Effector memory CD8-positive, alpha-beta T cell (primary cell): ENCODE results near the gene ANKRD18B.
"Not testable (repeated sequence)": the region's sequence is repeated elsewhere in the genome, so short reads cannot be mapped to it uniquely, and the experiment has no call there.

Experiments
- ATAC-seq: fragments of 150-1000 bp; cut with Tn5 transposase; replicated peaks from 2 replicates; pipeline ENCODE4 v1.10.0; 2021; ENCODE audit warnings: mild to moderate bottlenecking, moderate library complexity
- DNase-seq, 3 experiments: peaks; one replicate each; pipeline ENCODE4 v3.0.0; 2021
- H3K27ac Mint-ChIP-seq, 2 donors: one replicate each; pipeline ENCODE4 v1.8.0; 2022; ENCODE audit warnings: mild to moderate bottlenecking in 2 of 2, mixed read lengths in 2 of 2, moderate library complexity in 2 of 2
- H3K27me3 Mint-ChIP-seq, 2 donors: one replicate each; pipeline ENCODE4 v1.8.0; 2022; ENCODE audit warnings: mixed read lengths in 2 of 2
- H3K36me3 Mint-ChIP-seq: one replicate; pipeline ENCODE4 v1.8.0; 2022; ENCODE audit warnings: mild to moderate bottlenecking, moderate library complexity, mixed read lengths; ENCODE audit not compliant: insufficient read depth
- H3K4me1 Mint-ChIP-seq, 2 donors: one replicate each; pipeline ENCODE4 v1.8.0; 2022; ENCODE audit warnings: low read depth in 2 of 2, mixed read lengths in 2 of 2
- H3K4me3 Mint-ChIP-seq, 2 donors: one replicate each; pipeline ENCODE4 v1.8.0; 2022; ENCODE audit warnings: mild to moderate bottlenecking in 2 of 2, mixed read lengths in 2 of 2, moderate library complexity in 2 of 2
- H3K9me3 Mint-ChIP-seq, 2 donors: one replicate each; pipeline ENCODE4 v1.8.0; 2022; ENCODE audit warnings: mixed read lengths in 2 of 2

The ANKRD18B gene

DNA sequence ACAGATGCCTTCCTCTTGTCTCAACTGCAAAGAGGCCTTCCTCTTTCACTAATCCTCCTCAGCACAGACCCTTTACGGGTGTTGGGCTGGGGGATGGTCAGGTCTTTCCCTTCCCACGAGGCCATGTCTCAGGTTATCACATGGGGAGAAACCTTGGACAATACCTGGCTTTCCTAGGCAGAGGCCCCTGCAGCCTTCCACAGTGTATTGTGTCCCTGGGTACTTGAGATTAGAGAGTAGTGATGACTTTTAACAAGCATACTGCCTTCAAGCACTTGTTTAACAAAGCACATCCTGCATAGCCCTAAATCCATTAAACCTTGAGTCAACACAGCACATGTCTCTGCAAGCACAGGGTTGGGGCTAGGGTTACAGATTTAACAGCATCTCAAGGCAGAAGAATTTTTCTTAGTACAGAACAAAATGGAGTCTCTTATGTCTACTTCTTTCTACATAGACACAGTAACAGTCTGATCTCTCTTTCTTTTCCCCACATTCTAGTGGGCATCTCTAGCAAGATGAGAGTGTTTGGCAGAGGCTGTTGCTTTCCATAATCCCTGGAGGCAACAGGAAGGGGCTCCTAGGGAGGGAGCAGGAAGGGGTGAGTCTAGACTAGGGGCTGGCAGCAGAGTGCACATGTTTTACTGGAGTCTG is 8.6 kb upstream of the ANKRD18B start:
- peaks cover 15 to 16% of the 10 kb centered on the region in 2 donors for H3K27me3 Mint-ChIP-seq
- not testable (repeated sequence) for H3K27ac Mint-ChIP-seq, DNase-seq, ATAC-seq, H3K36me3 Mint-ChIP-seq, H3K4me3 Mint-ChIP-seq, H3K9me3 Mint-ChIP-seq, H3K4me1 Mint-ChIP-seq

DNA sequence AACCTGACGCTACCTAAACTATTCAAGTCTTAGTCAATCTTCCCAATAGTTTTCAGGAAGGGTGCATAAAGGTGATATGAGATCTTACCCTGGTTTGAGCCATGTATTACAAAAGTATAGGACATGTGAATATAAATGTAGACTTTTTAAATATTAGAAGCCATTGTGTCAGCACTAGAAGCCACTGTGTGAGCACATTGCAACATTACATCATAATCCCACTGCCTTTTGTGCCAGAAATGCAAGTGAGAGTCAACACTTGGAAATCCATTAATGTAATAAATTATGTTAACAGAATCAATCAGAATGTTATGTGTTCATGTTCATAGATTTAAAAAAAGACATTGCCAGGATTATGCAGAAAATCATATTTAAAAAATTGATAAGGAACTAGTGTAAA is 7.7 kb upstream of the ANKRD18B start:
- not testable (repeated sequence) for DNase-seq, ATAC-seq, H3K4me3 Mint-ChIP-seq, H3K36me3 Mint-ChIP-seq, H3K27ac Mint-ChIP-seq, H3K9me3 Mint-ChIP-seq, H3K4me1 Mint-ChIP-seq
- H3K27me3 Mint-ChIP-seq: peaks cover 14 to 17% of the 10 kb centered on the region in 2 donors

DNA sequence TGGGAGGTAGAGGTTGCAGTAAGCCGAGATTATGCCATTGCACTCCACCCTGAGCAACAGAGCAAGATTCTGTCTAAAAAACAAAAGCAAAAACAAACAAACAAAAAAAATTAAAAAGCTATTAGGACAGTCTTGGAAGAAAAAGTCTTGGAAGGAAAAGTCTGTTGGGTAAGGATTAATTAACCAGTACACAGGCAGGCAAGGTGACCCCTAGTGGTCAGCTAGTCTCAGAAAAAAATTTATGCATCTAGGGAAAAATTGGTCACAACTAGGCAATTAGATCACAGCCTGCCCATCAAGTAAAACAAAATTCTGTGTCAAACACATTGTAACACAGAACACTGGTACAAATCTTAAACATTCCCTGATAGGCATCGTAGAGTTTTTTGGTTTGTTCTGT is 6.7 kb upstream of the ANKRD18B start:
- Mint-ChIP-seq H3K36me3 (no peaks in the 10 kb centered on the region), H3K27me3 (peaks cover 23 to 26% of the 10 kb centered on the region in 2 donors), H3K27ac (no peak overlapping the region), H3K4me3 (no peak overlapping the region), H3K4me1 (no peaks in the 10 kb centered on the region), H3K9me3 (no peaks in the 10 kb centered on the region)
- DNase-seq (no peak), ATAC-seq (no peak)

DNA sequence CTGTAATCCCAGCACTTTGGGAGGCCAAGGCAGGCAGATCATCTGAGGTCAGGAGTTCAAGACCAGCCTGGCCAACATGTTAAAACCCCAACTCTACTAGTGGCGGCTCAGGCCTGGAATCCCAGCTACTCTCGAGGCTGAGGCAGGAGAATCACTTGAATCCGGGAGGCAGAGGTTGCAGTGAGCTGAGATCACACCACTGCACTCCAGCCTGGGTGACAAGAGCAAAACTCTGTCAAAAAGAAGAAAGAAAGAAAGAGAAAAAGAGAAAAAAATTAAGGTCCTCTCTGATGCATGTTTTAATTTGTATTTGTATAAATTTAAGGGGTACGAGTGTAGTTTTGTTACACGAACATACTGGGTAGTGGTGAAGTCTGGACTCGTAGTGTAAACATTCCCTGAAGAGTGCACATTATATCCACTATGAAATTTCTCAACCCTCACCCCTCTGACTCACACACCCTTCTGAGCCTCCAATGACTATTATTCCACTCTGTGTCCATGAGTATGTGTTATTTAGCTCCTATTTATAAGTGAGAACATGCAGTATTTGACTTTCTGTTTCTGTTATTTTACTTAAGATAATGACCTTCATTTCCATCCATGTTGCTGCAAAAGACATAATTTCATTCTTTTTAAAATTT is 6.0 kb upstream of the ANKRD18B start:
- H3K36me3 Mint-ChIP-seq, H3K9me3 Mint-ChIP-seq, DNase-seq, H3K27ac Mint-ChIP-seq, H3K4me1 Mint-ChIP-seq, H3K4me3 Mint-ChIP-seq, ATAC-seq: not testable (repeated sequence)
- peaks cover 30 to 33% of the 10 kb centered on the region in 2 donors for H3K27me3 Mint-ChIP-seq

DNA sequence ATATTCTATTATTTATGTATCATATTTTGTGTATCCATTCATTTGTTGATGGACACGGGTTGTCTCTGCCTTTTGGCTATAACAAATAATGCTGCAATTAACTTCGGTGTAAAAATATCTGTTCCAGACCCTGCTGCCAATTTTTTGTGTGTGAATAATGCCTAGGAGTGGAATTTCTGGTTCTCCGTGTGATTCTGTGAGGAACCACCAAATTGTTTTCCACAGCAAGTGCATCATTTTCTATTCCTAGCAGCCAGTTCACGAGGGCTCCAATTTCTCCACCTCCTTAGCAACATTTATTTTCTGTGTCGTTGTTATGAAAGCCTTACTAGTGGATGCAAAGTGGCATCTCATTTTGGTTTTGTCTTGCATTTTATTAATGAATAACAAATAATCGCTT is 2.2 kb upstream of the ANKRD18B start:
- peaks cover 55 to 57% of the 10 kb centered on the region in 2 donors for H3K27me3 Mint-ChIP-seq
- H3K27ac Mint-ChIP-seq, H3K36me3 Mint-ChIP-seq, H3K4me3 Mint-ChIP-seq, DNase-seq, H3K4me1 Mint-ChIP-seq, H3K9me3 Mint-ChIP-seq, ATAC-seq: not testable (repeated sequence)

DNA sequence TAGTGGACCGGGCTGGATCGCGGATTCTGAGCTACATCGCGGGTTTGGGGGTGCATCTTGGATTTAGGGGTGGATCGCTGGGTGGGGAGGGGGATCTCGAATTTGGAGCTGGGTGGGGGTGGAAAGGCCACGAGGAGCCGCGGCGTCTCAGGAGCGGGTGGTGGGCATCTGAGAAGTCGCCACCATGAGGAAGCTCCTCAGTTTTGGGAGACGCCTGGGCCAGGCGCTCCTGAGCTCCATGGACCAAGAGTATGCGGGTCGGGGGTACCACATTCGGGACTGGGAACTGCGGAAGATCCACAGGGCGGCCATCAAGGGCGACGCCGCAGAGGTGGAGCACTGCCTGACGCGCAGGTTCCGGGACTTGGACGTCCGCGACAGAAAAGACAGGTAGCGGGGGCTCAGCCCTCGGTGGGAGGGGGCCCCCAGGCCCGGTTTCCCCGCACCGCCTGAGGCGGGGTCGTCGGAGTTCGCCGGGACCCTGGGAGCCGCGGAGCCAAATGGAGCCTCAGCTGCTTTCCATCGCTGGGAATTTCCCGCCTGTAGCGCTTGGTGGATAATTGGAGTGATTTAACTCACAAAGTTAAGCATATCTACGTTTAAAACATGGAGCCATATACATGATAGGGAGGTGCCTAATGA is 376 bp downstream of the ANKRD18B start:
- Mint-ChIP-seq H3K27ac (no peak overlapping the region), H3K4me3 (peak overlapping the region; percentile 79 to 80), H3K27me3 (peaks cover 70 to 76% of the 10 kb centered on the region in 2 donors), H3K36me3 (no peaks in the 10 kb centered on the region), H3K9me3 (no peaks in the 10 kb centered on the region), H3K4me1 (peaks cover 4 to 10% of the 10 kb centered on the region in 2 donors)
- ATAC-seq (peak; percentile 31), DNase-seq (no peak)

DNA sequence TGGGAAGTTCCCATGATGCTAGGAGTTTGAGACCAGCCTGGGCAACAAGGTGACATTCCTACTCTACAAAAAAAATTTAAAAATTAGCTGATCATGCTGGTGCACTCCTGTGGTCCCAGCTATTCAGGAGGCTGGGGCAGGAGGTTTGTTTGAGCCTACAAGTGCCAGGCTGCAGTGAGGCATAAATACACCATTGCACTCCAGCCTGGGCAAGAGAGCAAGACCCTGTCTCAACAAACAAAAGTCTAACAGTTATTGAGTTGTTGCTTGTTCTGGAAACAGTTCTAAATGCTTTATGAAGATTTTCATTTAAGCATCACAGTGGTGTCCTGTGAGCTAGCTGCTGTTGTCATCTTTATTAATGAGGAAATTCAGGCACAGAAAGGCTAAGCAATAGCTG is 4.0 kb downstream of the ANKRD18B start:
- not testable (repeated sequence) for ATAC-seq, DNase-seq, H3K36me3 Mint-ChIP-seq, H3K4me1 Mint-ChIP-seq, H3K4me3 Mint-ChIP-seq, H3K27ac Mint-ChIP-seq, H3K9me3 Mint-ChIP-seq
- H3K27me3 Mint-ChIP-seq: peaks cover 47 to 70% of the 10 kb centered on the region in 2 donors

DNA sequence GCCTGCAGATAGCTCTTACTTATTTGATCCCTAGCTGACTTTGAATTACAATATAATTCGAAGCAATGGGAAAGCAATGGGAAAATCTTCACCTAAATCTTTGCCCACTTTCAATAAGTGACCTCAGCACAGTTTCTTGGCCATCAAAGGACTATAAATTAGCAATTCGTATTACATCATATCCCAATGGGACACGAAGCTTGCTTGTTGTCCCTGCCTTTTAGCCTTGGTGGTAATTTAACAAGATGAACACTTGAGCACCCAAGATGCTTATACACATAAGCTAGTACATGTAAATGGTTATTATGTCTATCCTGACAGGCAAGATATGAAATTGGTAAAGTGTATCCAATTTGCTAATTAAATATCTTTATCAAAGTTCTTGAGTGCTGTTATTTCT is 9.9 kb downstream of the ANKRD18B start:
- not testable (repeated sequence) for DNase-seq, H3K27ac Mint-ChIP-seq, ATAC-seq

DNA sequence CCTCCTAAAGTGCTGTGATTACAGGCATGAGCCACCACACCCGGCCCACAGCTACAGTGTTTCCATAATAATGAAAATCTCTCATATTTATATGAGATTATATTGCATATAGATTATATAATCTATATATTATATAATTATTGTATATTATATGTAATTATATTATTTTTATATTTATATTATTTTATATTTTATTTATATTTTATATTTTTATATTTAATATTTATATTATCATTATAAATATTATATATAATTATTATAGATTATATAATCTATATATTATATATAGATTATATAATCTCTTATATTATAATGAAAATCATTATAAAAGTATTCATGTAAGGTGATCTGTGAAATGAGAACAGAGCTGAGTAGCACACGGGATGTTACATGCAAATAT is 11.5 kb downstream of the ANKRD18B start:
- Mint-ChIP-seq H3K36me3 (no peaks in the 10 kb centered on the region), H3K4me3 (no peak overlapping the region), H3K27me3 (peaks cover 5 to 18% of the 10 kb centered on the region in 2 donors), H3K9me3 (no peaks in the 10 kb centered on the region), H3K27ac (no peak overlapping the region), H3K4me1 (no peaks in the 10 kb centered on the region)
- DNase-seq: no peak
- ATAC-seq: no peak

More for the DNA sequence above, 9.9 kb downstream of the ANKRD18B start:
- peaks cover 7 to 29% of the 10 kb centered on the region in 2 donors for H3K27me3 Mint-ChIP-seq
- not testable (repeated sequence) for H3K4me1 Mint-ChIP-seq, H3K4me3 Mint-ChIP-seq, H3K36me3 Mint-ChIP-seq, H3K9me3 Mint-ChIP-seq

DNA sequence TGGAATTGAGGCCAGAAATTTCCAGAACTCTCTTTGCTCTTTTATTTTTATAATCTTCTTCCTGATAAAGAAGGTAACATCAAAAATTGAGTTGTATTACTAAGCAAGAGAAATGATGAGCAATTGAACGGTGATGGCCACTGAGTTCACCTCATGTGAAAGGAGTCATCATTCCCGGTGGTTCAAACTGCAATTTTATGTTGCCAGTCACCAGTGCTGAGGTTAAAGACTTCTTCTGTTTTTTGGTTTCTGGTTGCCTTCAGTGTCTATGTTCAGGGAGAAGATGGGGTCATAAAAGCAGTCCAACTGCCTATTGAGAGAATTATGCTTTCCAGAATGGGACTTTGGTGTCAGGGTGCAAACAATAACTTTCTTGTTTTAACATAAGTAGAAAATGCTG is 19.4 kb downstream of the ANKRD18B start:
- not testable (repeated sequence) for H3K4me1 Mint-ChIP-seq, H3K36me3 Mint-ChIP-seq, ATAC-seq, H3K9me3 Mint-ChIP-seq, DNase-seq, H3K27ac Mint-ChIP-seq, H3K4me3 Mint-ChIP-seq
- peaks cover 26 to 31% of the 10 kb centered on the region in 2 donors for H3K27me3 Mint-ChIP-seq

DNA sequence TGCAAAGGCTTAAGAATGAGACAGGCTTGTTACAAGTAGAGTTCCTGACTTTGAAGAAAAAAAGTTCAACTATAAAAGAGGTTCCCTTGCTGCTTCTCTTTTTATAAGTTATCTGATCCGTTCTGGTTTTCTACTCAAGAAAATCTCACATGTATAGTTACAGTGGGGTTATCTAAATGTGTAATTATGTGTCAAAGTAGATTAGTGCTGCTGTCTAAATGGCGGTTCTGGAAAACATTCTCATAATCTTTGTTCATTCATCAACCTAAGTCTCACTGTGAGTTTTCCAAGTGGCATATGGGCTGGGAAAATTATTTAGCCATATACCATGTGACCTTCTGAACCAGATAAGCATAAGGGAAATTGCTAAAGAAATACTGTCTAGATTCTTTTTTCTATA is 21.7 kb downstream of the ANKRD18B start:
- not testable (repeated sequence) for ATAC-seq, H3K4me3 Mint-ChIP-seq, DNase-seq, H3K4me1 Mint-ChIP-seq, H3K36me3 Mint-ChIP-seq, H3K9me3 Mint-ChIP-seq, H3K27ac Mint-ChIP-seq
- peaks cover 30 to 33% of the 10 kb centered on the region in 2 donors for H3K27me3 Mint-ChIP-seq

DNA sequence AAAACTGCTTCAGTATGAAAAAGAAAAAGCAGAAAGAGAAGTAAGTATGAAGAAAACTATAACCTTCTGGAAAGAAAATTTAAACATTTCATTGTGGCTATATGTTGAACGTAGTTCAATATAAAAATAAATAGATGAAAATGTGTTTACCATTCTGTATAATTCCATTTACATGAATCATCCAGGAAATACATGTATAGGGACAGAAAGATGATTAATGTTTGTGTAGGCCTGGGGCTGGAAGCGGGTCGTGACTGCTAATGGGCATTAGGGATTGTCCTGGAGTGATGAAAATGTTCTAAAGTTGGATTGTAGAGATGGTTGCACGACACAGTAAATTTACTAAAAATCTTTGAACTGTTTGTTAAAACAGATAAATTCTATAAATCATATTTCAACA is 24.8 kb downstream of the ANKRD18B start:
- not testable (repeated sequence) for H3K9me3 Mint-ChIP-seq, ATAC-seq, H3K36me3 Mint-ChIP-seq, H3K27ac Mint-ChIP-seq, H3K4me1 Mint-ChIP-seq, H3K4me3 Mint-ChIP-seq, DNase-seq
- H3K27me3 Mint-ChIP-seq: peaks cover 27 to 30% of the 10 kb centered on the region in 2 donors

DNA sequence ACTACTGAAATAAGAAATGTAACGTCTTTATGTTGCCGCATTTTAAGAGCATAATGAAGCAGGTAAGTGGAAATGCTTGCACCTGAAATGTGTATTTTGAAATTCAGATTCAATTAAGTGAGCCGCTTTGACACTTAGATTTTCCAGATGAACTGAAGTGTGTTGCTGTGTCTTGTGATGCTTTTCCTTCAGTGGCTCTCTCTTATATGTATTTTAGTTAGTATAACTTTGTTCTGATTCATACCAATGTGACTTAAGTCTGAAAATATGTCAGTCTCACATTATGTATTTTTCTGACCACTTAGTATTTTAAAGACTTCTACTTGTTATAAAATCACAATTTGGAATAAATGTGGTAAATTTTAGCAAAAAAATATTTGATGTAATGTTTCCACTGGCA is 25.4 kb downstream of the ANKRD18B start:
- H3K27me3 Mint-ChIP-seq: peaks cover 32 to 36% of the 10 kb centered on the region in 2 donors
- not testable (repeated sequence) for DNase-seq, H3K4me1 Mint-ChIP-seq, H3K36me3 Mint-ChIP-seq, ATAC-seq, H3K27ac Mint-ChIP-seq, H3K9me3 Mint-ChIP-seq, H3K4me3 Mint-ChIP-seq

DNA sequence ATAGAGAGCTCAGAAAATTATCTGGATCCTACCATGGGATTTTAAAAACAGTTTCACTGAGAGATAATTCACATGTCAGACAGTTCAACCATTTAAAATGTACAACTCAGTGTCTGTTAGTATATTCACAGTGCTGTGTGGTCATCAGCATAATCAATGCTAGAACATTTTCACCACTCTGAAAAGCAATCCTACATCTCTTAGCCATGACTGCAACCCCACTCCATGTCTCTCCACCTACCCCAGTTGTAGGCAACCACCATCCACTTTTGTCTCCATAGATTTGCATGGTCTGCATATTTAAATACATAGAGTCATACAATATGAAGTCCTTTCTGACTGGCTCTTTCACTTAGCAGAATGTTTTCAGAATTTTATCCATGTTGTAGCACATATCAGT is 27.1 kb downstream of the ANKRD18B start:
- H3K4me3 Mint-ChIP-seq, ATAC-seq, H3K36me3 Mint-ChIP-seq, H3K9me3 Mint-ChIP-seq, DNase-seq, H3K4me1 Mint-ChIP-seq, H3K27ac Mint-ChIP-seq: not testable (repeated sequence)
- H3K27me3 Mint-ChIP-seq: peaks cover 35 to 41% of the 10 kb centered on the region in 2 donors
